HG02884 (cell line): ENCODE data around the gene PIK3C2G.

ENCODE experiments used
- ATAC-seq: cut with Tn5 transposase; IDR thresholded peaks from one replicate; pipeline ENCODE4 v1.9.1; 2021; ENCODE audit warnings: mild to moderate bottlenecking, moderate library complexity; ENCODE audit not compliant: unreplicated experiment

Gene PIK3C2G

GRCh38 chr12:18696971-18697602, 435.8 kb downstream of the PIK3C2G start:
- ATAC-seq: no peak
